ENCODE results near the gene IL12RB2. TPM values are rescaled to one million over a fixed set of nuclear protein-coding genes. Genes with fewer than 3 reads are reported as not detected.

The IL12RB2 gene
- total RNA-seq, 1 donor from 2014 or later: not detected

DNA sequence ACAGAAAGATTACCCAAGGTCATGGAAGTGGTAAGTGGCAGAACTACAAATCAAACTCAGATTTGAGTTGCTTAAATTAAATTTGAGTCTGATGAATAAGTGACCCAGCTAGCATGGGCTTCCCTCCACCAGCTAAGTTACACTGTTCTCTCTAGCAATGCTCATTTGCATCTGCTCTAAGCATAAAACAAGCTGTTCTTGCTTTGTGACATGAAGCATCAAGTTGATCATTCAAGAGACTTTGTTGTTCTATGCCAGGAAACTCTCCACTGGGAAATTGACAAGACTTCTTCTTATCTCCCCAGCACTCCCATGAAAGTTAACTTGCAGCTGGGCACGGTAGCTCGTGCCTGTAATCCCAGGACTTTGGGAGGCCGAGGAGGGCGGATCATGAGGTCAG, 73.5 kb downstream of the IL12RB2 start:
- Mint-ChIP-seq H3K9me3 (ENCODE audit: low read depth) (peaks cover 25% of the 10 kb centered on the region), H3K4me3 (ENCODE audit: low read depth) (no peak overlapping the region), H3K36me3 (ENCODE audit: insufficient read depth) (peaks cover 12% of the 10 kb centered on the region), H3K27me3 (no peaks in the 10 kb centered on the region), H3K27ac (no peak overlapping the region), H3K4me1 (ENCODE audit: low read depth) (peaks cover 7% of the 10 kb centered on the region)
- TF ChIP-seq CTCF (IDR thresholded peaks at IDR 0.05; ENCODE audit: unreplicated experiment): no peak
- no peak for DNase-seq (ENCODE audit: low spot score, unreplicated experiment)

DNA sequence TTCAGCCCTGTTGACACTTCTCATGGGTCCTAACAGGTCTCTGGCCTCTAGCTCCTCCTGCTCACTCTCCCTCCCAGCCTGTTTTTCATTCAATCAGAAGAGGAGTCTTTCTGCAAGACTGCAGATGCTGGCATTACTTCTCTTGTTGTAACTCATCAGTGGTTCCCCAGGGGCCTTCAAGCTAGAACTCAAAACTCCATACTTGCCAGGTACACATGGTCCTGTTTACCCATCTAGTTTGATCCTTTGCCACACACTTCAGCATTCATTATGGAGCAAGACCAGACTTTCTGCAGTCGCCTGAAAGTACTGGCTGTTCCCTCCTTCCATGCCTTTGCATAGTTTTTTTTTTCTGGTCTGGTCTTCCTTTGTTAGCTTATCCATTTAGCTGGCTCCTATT, 74.6 kb downstream of the IL12RB2 start:
- Mint-ChIP-seq H3K36me3 (ENCODE audit: insufficient read depth) (peaks cover 14% of the 10 kb centered on the region), H3K9me3 (ENCODE audit: low read depth) (peaks cover 27% of the 10 kb centered on the region), H3K27me3 (no peaks in the 10 kb centered on the region), H3K27ac (no peak overlapping the region), H3K4me3 (ENCODE audit: low read depth) (no peak overlapping the region), H3K4me1 (ENCODE audit: low read depth) (peaks cover 2% of the 10 kb centered on the region)
- TF ChIP-seq CTCF (IDR thresholded peaks at IDR 0.05; ENCODE audit: unreplicated experiment): no peak
- DNase-seq (ENCODE audit: low spot score, unreplicated experiment): no peak

GRCh38 chr1:67383999-67384638, 76.4 kb downstream of the IL12RB2 start:
- no peak overlapping the region for H3K4me3 Mint-ChIP-seq (ENCODE audit: low read depth)
- H3K27ac Mint-ChIP-seq: no peak overlapping the region
- peaks cover 27% of the 10 kb centered on the region for H3K9me3 Mint-ChIP-seq (ENCODE audit: low read depth)
- no peak for TF ChIP-seq CTCF (IDR thresholded peaks at IDR 0.05; ENCODE audit: unreplicated experiment)
- no peaks in the 10 kb centered on the region for H3K4me1 Mint-ChIP-seq (ENCODE audit: low read depth)
- H3K27me3 Mint-ChIP-seq: no peaks in the 10 kb centered on the region
- no peak for DNase-seq (ENCODE audit: low spot score, unreplicated experiment)
- H3K36me3 Mint-ChIP-seq (ENCODE audit: insufficient read depth): peaks cover 14% of the 10 kb centered on the region

GRCh38 chr1:67390041-67390887, 82.6 kb downstream of the IL12RB2 start:
- DNase-seq (ENCODE audit: low spot score, unreplicated experiment): no peak
- no peak overlapping the region for H3K4me3 Mint-ChIP-seq (ENCODE audit: low read depth)
- peaks cover 2% of the 10 kb centered on the region for H3K36me3 Mint-ChIP-seq (ENCODE audit: insufficient read depth)
- no peak for TF ChIP-seq CTCF (IDR thresholded peaks at IDR 0.05; ENCODE audit: unreplicated experiment)
- H3K27me3 Mint-ChIP-seq: peaks cover 5% of the 10 kb centered on the region
- H3K4me1 Mint-ChIP-seq (ENCODE audit: low read depth): peaks cover 11% of the 10 kb centered on the region
- peaks cover 6% of the 10 kb centered on the region for H3K9me3 Mint-ChIP-seq (ENCODE audit: low read depth)
- no peak overlapping the region for H3K27ac Mint-ChIP-seq

DNA sequence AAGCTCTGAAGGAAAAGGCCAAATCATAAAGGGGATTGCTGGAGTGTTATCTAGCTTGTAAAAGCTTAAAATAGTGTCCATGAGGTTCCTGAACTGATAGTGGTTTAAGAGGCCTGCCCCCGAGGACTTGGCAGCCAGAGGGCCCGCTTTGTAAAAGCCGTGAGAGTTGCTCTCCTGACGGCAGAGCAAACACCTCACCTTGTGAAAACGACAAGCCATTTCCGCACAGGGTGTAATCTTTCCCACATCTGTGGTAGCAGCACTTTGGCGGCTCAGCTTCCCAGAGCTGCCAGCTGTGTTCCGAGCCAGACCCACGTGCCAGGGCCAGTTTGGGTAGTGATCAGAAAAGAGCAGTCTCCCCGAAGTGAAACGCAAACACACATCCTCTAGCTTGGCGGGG, 85.6 kb downstream of the IL12RB2 start:
- Mint-ChIP-seq H3K4me1 (ENCODE audit: low read depth) (peaks cover 11% of the 10 kb centered on the region), H3K9me3 (ENCODE audit: low read depth) (no peaks in the 10 kb centered on the region), H3K27ac (peak overlapping the region; percentile 63), H3K27me3 (peaks cover 5% of the 10 kb centered on the region), H3K36me3 (ENCODE audit: insufficient read depth) (no peaks in the 10 kb centered on the region), H3K4me3 (ENCODE audit: low read depth) (no peak overlapping the region)
- no peak for DNase-seq (ENCODE audit: low spot score, unreplicated experiment)
- no peak for TF ChIP-seq CTCF (IDR thresholded peaks at IDR 0.05; ENCODE audit: unreplicated experiment)

Data from progenitor cell of endocrine pancreas (in vitro differentiated cells).